ENCODE data around the gene ADAMTS14.

Gene ADAMTS14

DNA sequence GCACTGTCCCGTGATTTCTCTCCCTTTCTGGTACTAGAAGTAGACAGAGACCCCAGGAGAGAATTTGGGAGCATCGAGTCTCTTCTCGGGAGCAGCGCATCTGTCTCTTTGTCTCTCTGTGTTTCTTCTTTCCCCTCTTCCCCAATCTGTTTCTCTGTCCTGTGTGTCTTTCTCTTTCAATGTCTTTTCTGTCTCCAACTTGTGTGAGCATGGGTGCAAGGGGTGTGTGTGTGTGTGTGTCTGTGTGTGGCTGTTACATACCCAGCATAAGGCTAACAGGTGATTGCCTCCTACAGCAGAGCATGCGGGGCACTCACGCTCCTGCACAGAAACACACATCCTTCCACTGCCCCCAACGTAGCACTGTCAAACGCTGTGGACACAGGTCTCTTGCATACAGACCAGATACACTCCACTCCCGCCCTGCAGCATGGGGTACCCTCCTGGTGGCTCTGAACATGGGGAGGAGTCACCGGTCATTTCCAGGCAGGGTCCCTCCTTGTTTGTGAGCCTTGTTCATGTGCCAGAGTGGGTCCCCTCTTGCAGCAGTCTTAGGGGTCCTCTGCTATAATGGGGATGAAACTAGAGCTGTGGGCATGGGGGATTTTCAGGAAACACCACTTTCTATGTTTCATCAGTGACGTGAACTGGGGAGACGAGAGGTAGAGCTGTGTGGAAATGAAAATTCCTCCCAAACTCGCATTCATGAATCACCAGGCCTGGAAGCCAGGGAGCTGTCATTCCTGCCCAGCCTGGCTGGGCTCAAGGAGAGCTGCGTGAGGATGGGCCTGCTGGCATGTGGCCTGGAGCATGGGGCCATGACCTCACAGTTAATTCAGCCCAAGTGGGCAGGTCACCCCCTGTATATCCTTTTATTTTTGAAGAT, 980 bp downstream of the ADAMTS14 start:
- no peaks in the 10 kb centered on the region for H3K4me1 ChIP-seq
- no peak overlapping the region for H2AFZ ChIP-seq
- TF ChIP-seq, protein P1, sequence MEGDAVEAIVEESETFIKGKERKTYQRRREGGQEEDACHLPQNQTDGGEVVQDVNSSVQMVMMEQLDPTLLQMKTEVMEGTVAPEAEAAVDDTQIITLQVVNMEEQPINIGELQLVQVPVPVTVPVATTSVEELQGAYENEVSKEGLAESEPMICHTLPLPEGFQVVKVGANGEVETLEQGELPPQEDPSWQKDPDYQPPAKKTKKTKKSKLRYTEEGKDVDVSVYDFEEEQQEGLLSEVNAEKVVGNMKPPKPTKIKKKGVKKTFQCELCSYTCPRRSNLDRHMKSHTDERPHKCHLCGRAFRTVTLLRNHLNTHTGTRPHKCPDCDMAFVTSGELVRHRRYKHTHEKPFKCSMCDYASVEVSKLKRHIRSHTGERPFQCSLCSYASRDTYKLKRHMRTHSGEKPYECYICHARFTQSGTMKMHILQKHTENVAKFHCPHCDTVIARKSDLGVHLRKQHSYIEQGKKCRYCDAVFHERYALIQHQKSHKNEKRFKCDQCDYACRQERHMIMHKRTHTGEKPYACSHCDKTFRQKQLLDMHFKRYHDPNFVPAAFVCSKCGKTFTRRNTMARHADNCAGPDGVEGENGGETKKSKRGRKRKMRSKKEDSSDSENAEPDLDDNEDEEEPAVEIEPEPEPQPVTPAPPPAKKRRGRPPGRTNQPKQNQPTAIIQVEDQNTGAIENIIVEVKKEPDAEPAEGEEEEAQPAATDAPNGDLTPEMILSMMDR (IDR thresholded peaks at IDR 0.05) = no peak
- H3K36me3 ChIP-seq (ENCODE audit: control insufficient read depth, insufficient read depth, low read length) = no peaks in the 10 kb centered on the region
- H3K79me2 ChIP-seq = no peaks in the 10 kb centered on the region
- no peaks in the 10 kb centered on the region for H3K9me3 ChIP-seq (ENCODE audit: control insufficient read depth, low read length)
- H3K4me3 ChIP-seq (ENCODE audit: low read depth, low read length) = no peak overlapping the region
- no peaks in the 10 kb centered on the region for H3K27me3 ChIP-seq (ENCODE audit: control insufficient read depth, insufficient read depth, low read length)
- H3K4me2 ChIP-seq (ENCODE audit: low read length) = no peak overlapping the region
- H3K9ac ChIP-seq = no peak overlapping the region
- no peak overlapping the region for H3K27ac ChIP-seq

DNA sequence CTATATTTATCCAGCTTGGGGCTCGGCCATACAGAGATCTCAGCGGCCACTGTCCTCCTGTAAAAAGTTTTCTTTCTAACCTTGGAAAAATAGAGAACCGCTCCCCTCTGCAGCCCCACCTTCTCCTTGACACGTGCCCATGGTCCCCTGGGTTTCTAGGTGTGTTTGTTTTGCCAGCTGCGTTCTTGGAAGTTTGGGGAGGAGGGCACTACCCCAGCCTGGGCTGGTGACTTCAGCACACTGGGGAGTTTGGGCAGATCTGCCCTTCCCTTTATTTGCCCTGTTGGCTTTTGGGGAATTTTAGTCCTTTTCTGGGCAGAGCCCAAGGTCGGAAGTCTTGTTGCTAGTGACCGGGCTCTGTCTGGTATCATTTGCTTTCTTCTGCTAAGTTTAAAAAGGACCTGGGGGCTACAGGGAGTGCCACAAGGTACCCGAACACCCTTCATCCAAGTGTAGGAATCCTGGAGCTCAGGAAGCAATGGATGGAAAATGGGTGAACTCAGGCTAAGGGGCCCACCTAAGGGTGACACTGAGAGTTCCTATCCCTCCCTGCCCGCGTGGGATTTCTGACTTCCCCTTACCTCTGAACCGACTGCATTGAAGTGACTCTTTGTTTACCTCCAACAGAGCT, 1.7 kb downstream of the ADAMTS14 start:
- Histone ChIP-seq H3K4me3 (ENCODE audit: low read depth, low read length) (no peak overlapping the region), H3K4me1 (no peaks in the 10 kb centered on the region), H3K27ac (no peak overlapping the region), H3K79me2 (no peaks in the 10 kb centered on the region), H3K9ac (no peak overlapping the region), H3K9me3 (ENCODE audit: control insufficient read depth, low read length) (no peaks in the 10 kb centered on the region), H3K36me3 (ENCODE audit: control insufficient read depth, insufficient read depth, low read length) (no peaks in the 10 kb centered on the region), H3K27me3 (ENCODE audit: control insufficient read depth, insufficient read depth, low read length) (no peaks in the 10 kb centered on the region), H3K4me2 (ENCODE audit: low read length) (no peak overlapping the region), H2AFZ (no peak overlapping the region)
- TF ChIP-seq, protein P1 (IDR thresholded peaks at IDR 0.05) = no peak

DNA sequence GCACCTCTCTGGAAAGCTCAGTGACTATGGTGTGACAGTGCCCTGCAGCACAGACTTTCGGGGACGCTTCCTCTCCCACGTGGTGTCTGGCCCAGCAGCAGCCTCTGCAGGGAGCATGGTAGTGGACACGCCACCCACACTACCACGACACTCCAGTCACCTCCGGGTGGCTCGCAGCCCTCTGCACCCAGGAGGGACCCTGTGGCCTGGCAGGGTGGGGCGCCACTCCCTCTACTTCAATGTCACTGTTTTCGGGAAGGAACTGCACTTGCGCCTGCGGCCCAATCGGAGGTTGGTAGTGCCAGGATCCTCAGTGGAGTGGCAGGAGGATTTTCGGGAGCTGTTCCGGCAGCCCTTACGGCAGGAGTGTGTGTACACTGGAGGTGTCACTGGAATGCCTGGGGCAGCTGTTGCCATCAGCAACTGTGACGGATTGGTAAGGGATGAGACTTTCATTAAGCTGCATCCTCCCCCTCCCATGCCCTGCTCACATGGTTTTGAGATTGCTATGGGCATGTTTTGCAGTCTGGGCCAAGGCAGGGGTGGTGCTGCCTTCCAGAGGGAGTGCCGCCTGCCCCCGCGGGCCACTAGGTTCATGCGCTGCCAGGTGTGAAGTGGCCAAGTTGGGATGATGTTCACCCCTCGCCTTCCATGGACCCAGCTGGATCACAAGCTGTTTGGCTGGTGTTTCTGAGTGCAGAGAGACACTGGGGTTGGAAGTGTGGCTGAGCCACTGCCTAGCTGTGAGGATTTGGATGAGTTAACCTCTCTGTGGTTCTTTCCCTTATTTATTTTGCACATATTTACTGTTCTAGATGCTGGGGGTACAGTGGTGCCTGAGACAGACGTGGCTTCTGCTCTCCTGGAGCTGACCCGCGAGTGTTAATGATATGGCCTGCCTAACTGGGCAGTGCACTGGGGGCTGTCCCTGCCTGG, 2.5 kb downstream of the ADAMTS14 start:
- TF ChIP-seq, protein P1 (IDR thresholded peaks at IDR 0.05) = no peak
- H3K79me2 ChIP-seq = no peaks in the 10 kb centered on the region
- H3K27ac ChIP-seq = no peak overlapping the region
- no peak overlapping the region for H3K9ac ChIP-seq
- no peaks in the 10 kb centered on the region for H3K4me1 ChIP-seq
- no peak overlapping the region for H2AFZ ChIP-seq
- H3K27me3 ChIP-seq (ENCODE audit: control insufficient read depth, insufficient read depth, low read length) = no peaks in the 10 kb centered on the region
- no peaks in the 10 kb centered on the region for H3K9me3 ChIP-seq (ENCODE audit: control insufficient read depth, low read length)
- no peak overlapping the region for H3K4me3 ChIP-seq (ENCODE audit: low read depth, low read length)
- no peaks in the 10 kb centered on the region for H3K36me3 ChIP-seq (ENCODE audit: control insufficient read depth, insufficient read depth, low read length)
- no peak overlapping the region for H3K4me2 ChIP-seq (ENCODE audit: low read length)

DNA sequence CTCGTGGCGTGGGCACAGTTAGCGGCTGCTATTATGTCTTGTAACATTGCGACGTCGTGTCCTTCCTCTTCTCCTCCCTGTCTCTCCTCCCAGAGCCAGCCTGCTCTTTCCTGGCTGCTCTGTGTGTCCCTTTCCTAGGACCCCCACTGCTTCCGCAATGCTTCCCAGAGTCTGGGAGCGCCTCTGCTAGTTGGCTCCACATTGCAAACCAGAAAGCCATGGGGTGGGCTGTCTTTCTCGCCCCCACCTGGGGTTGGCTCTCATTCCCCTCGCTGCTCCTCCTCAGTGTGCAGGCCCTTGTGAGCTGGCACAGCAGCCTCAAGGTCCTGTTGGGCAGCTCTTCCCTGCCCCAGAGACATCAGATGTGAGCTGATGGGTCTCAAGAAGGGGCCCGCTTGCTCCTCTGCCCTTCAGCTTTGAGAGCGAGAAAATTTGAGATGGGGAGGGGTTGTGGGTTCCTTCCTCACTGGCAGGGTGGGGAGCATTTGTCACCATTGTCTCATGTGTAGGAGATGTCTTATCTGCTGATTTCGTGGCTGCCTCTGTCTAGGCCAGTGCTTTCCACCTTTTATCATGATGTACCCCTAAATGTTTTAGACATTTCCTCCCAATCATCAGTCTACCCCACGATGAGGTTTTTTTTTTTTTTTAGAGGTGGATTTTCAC, 3.3 kb downstream of the ADAMTS14 start:
- Histone ChIP-seq H3K27me3 (ENCODE audit: control insufficient read depth, insufficient read depth, low read length) (no peaks in the 10 kb centered on the region), H3K9me3 (ENCODE audit: control insufficient read depth, low read length) (no peaks in the 10 kb centered on the region), H3K79me2 (no peaks in the 10 kb centered on the region), H3K36me3 (ENCODE audit: control insufficient read depth, insufficient read depth, low read length) (no peaks in the 10 kb centered on the region), H3K27ac (no peak overlapping the region), H3K9ac (no peak overlapping the region), H3K4me3 (ENCODE audit: low read depth, low read length) (no peak overlapping the region), H3K4me1 (no peaks in the 10 kb centered on the region), H2AFZ (no peak overlapping the region), H3K4me2 (ENCODE audit: low read length) (no peak overlapping the region)
- TF ChIP-seq, protein P1 (IDR thresholded peaks at IDR 0.05) = no peak

All from parathyroid adenoma (tissue), 2 donors.